ENCODE data around the gene MPDZ.

DNA sequence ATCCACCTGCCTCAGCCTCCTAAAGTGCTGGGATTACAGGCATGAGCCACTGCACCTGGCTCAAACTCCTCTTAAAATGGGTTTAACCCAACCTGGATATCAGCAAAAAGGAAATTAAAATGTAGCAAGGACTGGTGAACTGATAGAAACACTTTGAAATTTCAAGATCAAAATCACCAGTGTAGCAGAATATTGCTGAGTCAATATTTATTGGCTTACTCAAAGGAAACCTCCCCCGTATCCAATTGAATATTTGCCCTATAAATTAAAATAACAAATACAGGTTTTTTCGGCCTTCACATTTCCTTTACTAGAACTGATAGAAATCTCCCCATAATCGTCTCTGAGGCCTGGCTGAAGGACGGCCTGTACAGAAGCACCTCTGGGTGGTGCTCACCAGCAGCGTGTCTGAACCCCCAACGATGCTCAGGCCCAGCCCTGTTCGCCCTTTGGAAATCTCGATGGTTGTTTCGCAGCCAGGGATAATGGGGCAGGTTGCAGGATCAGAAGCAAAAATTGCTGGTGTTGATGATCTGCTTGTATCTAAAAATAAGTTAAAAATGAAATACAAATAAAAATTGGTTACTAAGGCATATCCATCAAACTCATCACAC, 156.6 kb downstream of the MPDZ start:
- TF ChIP-seq, protein P1, sequence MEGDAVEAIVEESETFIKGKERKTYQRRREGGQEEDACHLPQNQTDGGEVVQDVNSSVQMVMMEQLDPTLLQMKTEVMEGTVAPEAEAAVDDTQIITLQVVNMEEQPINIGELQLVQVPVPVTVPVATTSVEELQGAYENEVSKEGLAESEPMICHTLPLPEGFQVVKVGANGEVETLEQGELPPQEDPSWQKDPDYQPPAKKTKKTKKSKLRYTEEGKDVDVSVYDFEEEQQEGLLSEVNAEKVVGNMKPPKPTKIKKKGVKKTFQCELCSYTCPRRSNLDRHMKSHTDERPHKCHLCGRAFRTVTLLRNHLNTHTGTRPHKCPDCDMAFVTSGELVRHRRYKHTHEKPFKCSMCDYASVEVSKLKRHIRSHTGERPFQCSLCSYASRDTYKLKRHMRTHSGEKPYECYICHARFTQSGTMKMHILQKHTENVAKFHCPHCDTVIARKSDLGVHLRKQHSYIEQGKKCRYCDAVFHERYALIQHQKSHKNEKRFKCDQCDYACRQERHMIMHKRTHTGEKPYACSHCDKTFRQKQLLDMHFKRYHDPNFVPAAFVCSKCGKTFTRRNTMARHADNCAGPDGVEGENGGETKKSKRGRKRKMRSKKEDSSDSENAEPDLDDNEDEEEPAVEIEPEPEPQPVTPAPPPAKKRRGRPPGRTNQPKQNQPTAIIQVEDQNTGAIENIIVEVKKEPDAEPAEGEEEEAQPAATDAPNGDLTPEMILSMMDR (conservative IDR thresholded peaks at IDR 0.05), result no peak
- no peak for TF ChIP-seq EZH2 (IDR thresholded peaks at IDR 0.05; ENCODE audit: low read depth)
